Measurements from ENCODE around the gene AKIRIN2. TPM values are rescaled to one million over a fixed set of nuclear protein-coding genes. Genes with fewer than 3 reads are reported as not detected.

The AKIRIN2 gene
- total RNA-seq, 1 donor from 2014 or later: 65.4 TPM

- no peaks in the 10 kb centered on the region for H3K27me3 ChIP-seq (ENCODE audit: insufficient read depth, low read length)
- H3K4me3 ChIP-seq (ENCODE audit: insufficient read depth, low read depth, low read length): no peak overlapping the region
- H3K79me2 ChIP-seq (ENCODE audit: insufficient read depth, low read length): no peaks in the 10 kb centered on the region
- H3K9ac ChIP-seq (ENCODE audit: low read length): no peak overlapping the region
- H3K27ac Mint-ChIP-seq (ENCODE audit: unreplicated experiment): no peak overlapping the region
- no peaks in the 10 kb centered on the region for H3K36me3 Mint-ChIP-seq (ENCODE audit: low read depth, unreplicated experiment)
- H3K27ac ChIP-seq (ENCODE audit: low read depth, low read length): no peak overlapping the region
- no peaks in the 10 kb centered on the region for H3K9me3 ChIP-seq (ENCODE audit: insufficient read depth, low read depth, low read length)
- H3K36me3 ChIP-seq (ENCODE audit: insufficient read depth, low read length): no peaks in the 10 kb centered on the region
- TF ChIP-seq EZH2 (IDR thresholded peaks at IDR 0.05; ENCODE audit: insufficient read depth, low read length): no peak
- no peak for TF ChIP-seq CTCF (IDR thresholded peaks at IDR 0.05; ENCODE audit: insufficient read depth, low read depth, low read length)
- no peaks in the 10 kb centered on the region for H4K20me1 ChIP-seq (ENCODE audit: insufficient read depth, low read length)
- no peak overlapping the region for H2AFZ ChIP-seq (ENCODE audit: low read depth, low read length)
- no peak overlapping the region for H3K4me3 Mint-ChIP-seq (ENCODE audit: unreplicated experiment)
- no peaks in the 10 kb centered on the region for H3K9me3 Mint-ChIP-seq (ENCODE audit: unreplicated experiment)
- H3K4me1 Mint-ChIP-seq (ENCODE audit: low read depth, unreplicated experiment): no peaks in the 10 kb centered on the region
- no peak overlapping the region for H3K4me2 ChIP-seq (ENCODE audit: low read length)
- no peaks in the 10 kb centered on the region for H3K27me3 Mint-ChIP-seq (ENCODE audit: low read depth, unreplicated experiment)
- DNase-seq (ENCODE audit: low read depth): no peak
- FAIRE-seq: no peak
- H3K4me1 ChIP-seq (ENCODE audit: insufficient read depth, low read length): no peaks in the 10 kb centered on the region
Measured at GRCh38 chr6:87741001-87741650, 39.1 kb upstream of the AKIRIN2 start.

GRCh38 chr6:87738744-87739143 is 36.7 kb upstream of the AKIRIN2 start:
- Histone ChIP-seq H3K4me3 (ENCODE audit: insufficient read depth, low read depth, low read length) (no peak overlapping the region), H3K9ac (ENCODE audit: low read length) (no peak overlapping the region), H3K79me2 (ENCODE audit: insufficient read depth, low read length) (no peaks in the 10 kb centered on the region), H3K9me3 (ENCODE audit: insufficient read depth, low read depth, low read length) (no peaks in the 10 kb centered on the region), H2AFZ (ENCODE audit: low read depth, low read length) (no peak overlapping the region), H3K27me3 (ENCODE audit: insufficient read depth, low read length) (no peaks in the 10 kb centered on the region), H4K20me1 (ENCODE audit: insufficient read depth, low read length) (no peaks in the 10 kb centered on the region), H3K4me2 (ENCODE audit: low read length) (no peak overlapping the region), H3K36me3 (ENCODE audit: insufficient read depth, low read length) (no peaks in the 10 kb centered on the region), H3K4me1 (ENCODE audit: insufficient read depth, low read length) (no peaks in the 10 kb centered on the region), H3K27ac (ENCODE audit: low read depth, low read length) (no peak overlapping the region)
- H3K4me1 Mint-ChIP-seq (ENCODE audit: low read depth, unreplicated experiment): no peaks in the 10 kb centered on the region
- no peak overlapping the region for H3K4me3 Mint-ChIP-seq (ENCODE audit: unreplicated experiment)
- no peaks in the 10 kb centered on the region for H3K27me3 Mint-ChIP-seq (ENCODE audit: low read depth, unreplicated experiment)
- DNase-seq (ENCODE audit: low read depth): no peak
- H3K9me3 Mint-ChIP-seq (ENCODE audit: unreplicated experiment): no peaks in the 10 kb centered on the region
- H3K27ac Mint-ChIP-seq (ENCODE audit: unreplicated experiment): no peak overlapping the region
- no peak for FAIRE-seq
- no peaks in the 10 kb centered on the region for H3K36me3 Mint-ChIP-seq (ENCODE audit: low read depth, unreplicated experiment)
- no peak for TF ChIP-seq CTCF (IDR thresholded peaks at IDR 0.05; ENCODE audit: insufficient read depth, low read depth, low read length)
- no peak for TF ChIP-seq EZH2 (IDR thresholded peaks at IDR 0.05; ENCODE audit: insufficient read depth, low read length)

DNA sequence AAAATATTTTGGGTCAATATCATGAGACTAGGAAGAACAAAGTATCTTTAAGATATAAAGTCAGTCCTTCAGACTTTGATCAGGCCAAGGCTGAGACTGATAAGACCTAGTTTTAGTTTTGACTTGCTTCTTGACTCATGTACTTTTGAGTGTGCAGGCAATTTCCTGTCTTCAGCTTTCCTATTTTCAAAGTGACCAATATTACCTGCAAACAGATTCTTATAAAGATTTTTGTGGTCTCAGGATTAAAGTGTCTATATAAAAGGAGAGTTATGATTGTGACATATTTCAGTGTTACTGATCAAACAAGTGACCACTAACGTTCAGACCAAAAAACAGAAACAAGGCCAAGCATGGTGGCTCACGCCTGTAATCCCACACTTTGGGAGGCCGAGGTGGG is 36.0 kb upstream of the AKIRIN2 start:
- FAIRE-seq (no peak), DNase-seq (ENCODE audit: low read depth) (no peak)
- H3K4me1 ChIP-seq (ENCODE audit: insufficient read depth, low read length): no peaks in the 10 kb centered on the region
- Mint-ChIP-seq H3K9me3 (ENCODE audit: unreplicated experiment) (no peaks in the 10 kb centered on the region), H3K4me1 (ENCODE audit: low read depth, unreplicated experiment) (no peaks in the 10 kb centered on the region), H3K27me3 (ENCODE audit: low read depth, unreplicated experiment) (no peaks in the 10 kb centered on the region), H3K36me3 (ENCODE audit: low read depth, unreplicated experiment) (no peaks in the 10 kb centered on the region), H3K4me3 (ENCODE audit: unreplicated experiment) (no peak overlapping the region), H3K27ac (ENCODE audit: unreplicated experiment) (no peak overlapping the region)
- H3K36me3 ChIP-seq (ENCODE audit: insufficient read depth, low read length): no peaks in the 10 kb centered on the region
- H3K9ac ChIP-seq (ENCODE audit: low read length): no peak overlapping the region
- TF ChIP-seq EZH2 (IDR thresholded peaks at IDR 0.05; ENCODE audit: insufficient read depth, low read length): no peak
- H3K9me3 ChIP-seq (ENCODE audit: insufficient read depth, low read depth, low read length): no peaks in the 10 kb centered on the region
- H3K4me3 ChIP-seq (ENCODE audit: insufficient read depth, low read depth, low read length): no peak overlapping the region
- H4K20me1 ChIP-seq (ENCODE audit: insufficient read depth, low read length): no peaks in the 10 kb centered on the region
- H3K27me3 ChIP-seq (ENCODE audit: insufficient read depth, low read length): no peaks in the 10 kb centered on the region
- H3K27ac ChIP-seq (ENCODE audit: low read depth, low read length): no peak overlapping the region
- H3K79me2 ChIP-seq (ENCODE audit: insufficient read depth, low read length): no peaks in the 10 kb centered on the region
- H3K4me2 ChIP-seq (ENCODE audit: low read length): no peak overlapping the region
- H2AFZ ChIP-seq (ENCODE audit: low read depth, low read length): no peak overlapping the region
